GM23338 (cell line): ENCODE measurements around the gene NOC2L. TPM values are rescaled to one million over a fixed set of nuclear protein-coding genes. Genes with fewer than 3 reads are reported as not detected.

ENCODE experiments used
- ATAC-seq: fragments of 200-7000 bp; cut with Tn5 transposase; 3 replicates; pipeline ENCODE4 v1.9.1; 2020
- DNase-seq: peaks from one replicate; pipeline ENCODE4 v3.0.0-alpha.2; 2015; ENCODE audit warnings: low spot score
- H2AFZ ChIP-seq: fragments of 200-600 bp; sonication (generic); 2 replicates; pipeline ENCODE4 v1.8.0; 2016; ENCODE audit warnings: antibody characterized with exemption, mild to moderate bottlenecking, moderate library complexity
- H3F3A ChIP-seq: fragments of 200-600 bp; sonication (generic); replicated peaks from 2 replicates; pipeline ENCODE4 v1.8.0; 2017; ENCODE audit warnings: antibody characterized with exemption, mixed run types, low read depth
- H3K27ac ChIP-seq: fragments of 200-600 bp; sonication (generic); 2 replicates; pipeline ENCODE4 v1.6.1; 2016; ENCODE audit warnings: low read depth
- H3K27me3 ChIP-seq: fragments of 200-600 bp; sonication (generic); 2 replicates; pipeline ENCODE4 v1.8.0; 2016; ENCODE audit warnings: mild to moderate bottlenecking, mixed run types, moderate library complexity; ENCODE audit not compliant: insufficient read depth
- H3K36me3 ChIP-seq: fragments of 200-600 bp; sonication (generic); 2 replicates; pipeline ENCODE4 v1.8.0; 2016; ENCODE audit warnings: mild to moderate bottlenecking; ENCODE audit not compliant: insufficient read depth
- H3K4me1 ChIP-seq: fragments of 200-600 bp; sonication (generic); 2 replicates; pipeline ENCODE4 v1.8.0; 2016; ENCODE audit warnings: mild to moderate bottlenecking, moderate library complexity; ENCODE audit not compliant: insufficient read depth
- H3K4me2 ChIP-seq: fragments of 200-600 bp; sonication (generic); 2 replicates; pipeline ENCODE4 v1.7.1; 2017; ENCODE audit warnings: mixed run types
- H3K4me3 ChIP-seq: fragments of 200-600 bp; sonication (generic); 2 replicates; pipeline ENCODE4 v1.6.1; 2016; ENCODE audit warnings: mixed run types
- H3K79me2 ChIP-seq: fragments of 200-600 bp; sonication (generic); replicated peaks from 2 replicates; pipeline ENCODE4 v1.8.0; 2017; ENCODE audit warnings: mild to moderate bottlenecking; ENCODE audit not compliant: insufficient read depth
- H3K9me2 ChIP-seq: fragments of 200-600 bp; sonication (generic); 2 replicates; pipeline ENCODE4 v1.8.0; 2017; ENCODE audit not compliant: insufficient read depth
- H4K20me1 ChIP-seq: fragments of 200-600 bp; sonication (generic); replicated peaks from 2 replicates; pipeline ENCODE4 v1.8.0; 2017; ENCODE audit warnings: mild to moderate bottlenecking; ENCODE audit not compliant: insufficient read depth
- H3K27ac Mint-ChIP-seq: 2 replicates; pipeline ENCODE4 v1.8.0; 2020; ENCODE audit warnings: inconsistent platforms, mild to moderate bottlenecking, moderate library complexity, mixed read lengths
- H3K27me3 Mint-ChIP-seq: 3 replicates; pipeline ENCODE4 v1.8.0; 2022; ENCODE audit warnings: low read depth, mild to moderate bottlenecking, moderate library complexity, mixed read lengths, inconsistent platforms; ENCODE audit not compliant: insufficient read depth, poor library complexity
- H3K36me3 Mint-ChIP-seq: 3 replicates; pipeline ENCODE4 v1.8.0; 2021; ENCODE audit warnings: low read depth, mild to moderate bottlenecking, inconsistent platforms, moderate library complexity, mixed read lengths
- H3K4me1 Mint-ChIP-seq: 3 replicates; pipeline ENCODE4 v1.8.0; 2020; ENCODE audit warnings: mild to moderate bottlenecking, inconsistent platforms, mixed read lengths
- H3K4me3 Mint-ChIP-seq: 3 replicates; pipeline ENCODE4 v1.8.0; 2021; ENCODE audit warnings: moderate library complexity, mild to moderate bottlenecking, inconsistent platforms, mixed read lengths
- H3K9me3 Mint-ChIP-seq: 3 replicates; pipeline ENCODE4 v1.8.0; 2020; ENCODE audit warnings: moderate library complexity, mild to moderate bottlenecking, inconsistent platforms, mixed read lengths
- CREB1 ChIP-seq: fragments of 250-450 bp; sonication (Bioruptor Pico); IDR thresholded peaks from 2 replicates; pipeline ENCODE4 v1.5.0; 2020; ENCODE audit warnings: low read depth, mild to moderate bottlenecking, moderate library complexity
- EZH2 ChIP-seq: fragments of 200-600 bp; sonication (generic); IDR thresholded peaks from one replicate; pipeline ENCODE4 v1.8.0; 2017; ENCODE audit warnings: antibody characterized with exemption, mild to moderate bottlenecking, low read depth; ENCODE audit not compliant: unreplicated experiment
- JUNB ChIP-seq: IDR thresholded peaks from one replicate; pipeline ENCODE4 v1.6.1; 2016; ENCODE audit warnings: antibody characterized with exemption; ENCODE audit not compliant: unreplicated experiment
- STAT1 ChIP-seq: IDR thresholded peaks from one replicate; pipeline ENCODE4 v1.6.1; 2016; ENCODE audit warnings: antibody characterized with exemption; ENCODE audit not compliant: unreplicated experiment
- ZNF331 ChIP-seq: fragments of 250-450 bp; sonication (Bioruptor Pico); IDR thresholded peaks from 2 replicates; pipeline ENCODE4 v1.5.0; 2020; ENCODE audit warnings: low read depth, mild to moderate bottlenecking, moderate library complexity
- polyA plus RNA-seq: library from polyadenylated mRNA; unstranded; fragments of >200 nt; fragmentation: Nextera tagmentation; extraction: Ambion mirVana; gene quantifications from 2 replicates; pipeline ENCODE4 v1.2.1, GENCODE V29; 2016
- total RNA-seq: library from RNA; depleted of rRNA; stranded (reverse); fragments of >200 nt; shearing (Covaris generic); gene quantifications from 2 replicates; pipeline ENCODE4 v1.2.3, GENCODE V29; 2014
- TF ChIP-seq, protein P1 (sequence below): IDR thresholded peaks from 2 replicates; pipeline ENCODE4 v1.6.1; 2016; ENCODE audit warnings: antibody characterized with exemption
- TF ChIP-seq, protein P2 (sequence below), 2 experiments: fragments of 200-600 bp in 1 of 2; sonication (generic) in 1 of 2; conservative IDR thresholded peaks; 2 replicates each; pipeline versions ENCODE4 v1.5.1 to v1.6.1; 2016 to 2017; ENCODE audit warnings: antibody characterized with exemption in 2 of 2, low read depth in 2 of 2, mild to moderate bottlenecking in 2 of 2, moderate library complexity in 1 of 2
- TF ChIP-seq, protein P3 (sequence below): fragments of 250-450 bp; sonication (Bioruptor Pico); IDR thresholded peaks from 2 replicates; pipeline ENCODE4 v1.5.0; 2020; ENCODE audit warnings: mild to moderate bottlenecking, moderate library complexity
- TF ChIP-seq, protein P4 (sequence below): IDR thresholded peaks from one replicate; pipeline ENCODE4 v1.6.1; 2018; ENCODE audit warnings: antibody characterized with exemption; ENCODE audit not compliant: unreplicated experiment

Gene NOC2L
- total and polyA plus RNA-seq, 2 experiments from 2014 or later, result 79.3 to 125 TPM

DNA sequence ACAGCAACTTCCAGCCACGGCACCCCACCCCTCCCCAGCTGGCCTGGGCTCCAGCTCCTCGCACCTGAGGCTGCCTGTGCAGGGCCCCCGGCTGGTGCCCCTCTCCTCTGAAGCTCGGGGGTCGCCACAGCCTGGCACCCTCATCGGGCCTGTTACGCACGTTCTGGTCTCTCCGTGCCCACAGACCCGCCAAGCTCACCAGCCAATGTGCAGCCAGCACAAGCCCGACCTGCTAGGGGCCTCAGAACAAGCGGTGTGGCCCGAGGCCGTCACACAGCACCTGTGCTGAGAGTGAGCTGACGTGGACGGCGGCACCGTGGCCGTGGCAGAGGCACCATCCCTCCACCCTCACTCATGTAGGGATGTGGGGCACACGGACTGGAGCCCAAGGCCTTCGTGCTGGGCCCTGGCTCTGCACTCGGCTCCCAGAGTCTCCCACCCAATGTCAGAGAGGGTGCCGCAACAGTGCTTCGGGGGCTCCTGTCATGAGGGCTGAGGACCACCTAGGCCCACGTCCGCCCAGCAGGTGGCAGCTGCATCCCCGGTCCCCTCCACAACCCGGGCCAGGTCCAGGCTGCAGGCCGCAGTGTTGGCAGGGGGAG lies 39.7 kb downstream of the NOC2L start:
- Histone ChIP-seq H3K4me3 (no peak overlapping the region), H4K20me1 (no peaks in the 10 kb centered on the region; the same call in 1 of the 2 replicates), H3K9me2 (no peaks in the 10 kb centered on the region), H3F3A (no peaks in the 10 kb centered on the region), H3K36me3 (no peaks in the 10 kb centered on the region), H2AFZ (no peak overlapping the region), H3K27me3 (peaks cover 87% of the 10 kb centered on the region), H3K4me1 (peaks cover 6% of the 10 kb centered on the region; the same call in 1 of the 2 replicates), H3K27ac (no peak overlapping the region), H3K4me2 (no peak overlapping the region), H3K79me2 (no peaks in the 10 kb centered on the region)
- DNase-seq, result no peak
- Mint-ChIP-seq H3K27ac (no peak overlapping the region), H3K9me3 (no peaks in the 10 kb centered on the region), H3K4me1 (peaks cover 17% of the 10 kb centered on the region), H3K36me3 (no peaks in the 10 kb centered on the region), H3K27me3 (peaks cover 68% of the 10 kb centered on the region), H3K4me3 (no peak overlapping the region)
- ATAC-seq, result no peak
- TF ChIP-seq STAT1, result no peak
- TF ChIP-seq CREB1 (CRISPR knock-in tag), result no peak
- TF ChIP-seq, protein P1, sequence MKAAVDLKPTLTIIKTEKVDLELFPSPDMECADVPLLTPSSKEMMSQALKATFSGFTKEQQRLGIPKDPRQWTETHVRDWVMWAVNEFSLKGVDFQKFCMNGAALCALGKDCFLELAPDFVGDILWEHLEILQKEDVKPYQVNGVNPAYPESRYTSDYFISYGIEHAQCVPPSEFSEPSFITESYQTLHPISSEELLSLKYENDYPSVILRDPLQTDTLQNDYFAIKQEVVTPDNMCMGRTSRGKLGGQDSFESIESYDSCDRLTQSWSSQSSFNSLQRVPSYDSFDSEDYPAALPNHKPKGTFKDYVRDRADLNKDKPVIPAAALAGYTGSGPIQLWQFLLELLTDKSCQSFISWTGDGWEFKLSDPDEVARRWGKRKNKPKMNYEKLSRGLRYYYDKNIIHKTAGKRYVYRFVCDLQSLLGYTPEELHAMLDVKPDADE, result no peak
- no peak for TF ChIP-seq EZH2
- TF ChIP-seq, protein P2, sequence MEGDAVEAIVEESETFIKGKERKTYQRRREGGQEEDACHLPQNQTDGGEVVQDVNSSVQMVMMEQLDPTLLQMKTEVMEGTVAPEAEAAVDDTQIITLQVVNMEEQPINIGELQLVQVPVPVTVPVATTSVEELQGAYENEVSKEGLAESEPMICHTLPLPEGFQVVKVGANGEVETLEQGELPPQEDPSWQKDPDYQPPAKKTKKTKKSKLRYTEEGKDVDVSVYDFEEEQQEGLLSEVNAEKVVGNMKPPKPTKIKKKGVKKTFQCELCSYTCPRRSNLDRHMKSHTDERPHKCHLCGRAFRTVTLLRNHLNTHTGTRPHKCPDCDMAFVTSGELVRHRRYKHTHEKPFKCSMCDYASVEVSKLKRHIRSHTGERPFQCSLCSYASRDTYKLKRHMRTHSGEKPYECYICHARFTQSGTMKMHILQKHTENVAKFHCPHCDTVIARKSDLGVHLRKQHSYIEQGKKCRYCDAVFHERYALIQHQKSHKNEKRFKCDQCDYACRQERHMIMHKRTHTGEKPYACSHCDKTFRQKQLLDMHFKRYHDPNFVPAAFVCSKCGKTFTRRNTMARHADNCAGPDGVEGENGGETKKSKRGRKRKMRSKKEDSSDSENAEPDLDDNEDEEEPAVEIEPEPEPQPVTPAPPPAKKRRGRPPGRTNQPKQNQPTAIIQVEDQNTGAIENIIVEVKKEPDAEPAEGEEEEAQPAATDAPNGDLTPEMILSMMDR (conservative IDR thresholded peaks at IDR 0.05; ENCODE audit: low read depth in 2 of 2), result peak in 1 of 2 experiments; percentile 21; a peak in 1 of 4 replicates
- TF ChIP-seq, protein P3, sequence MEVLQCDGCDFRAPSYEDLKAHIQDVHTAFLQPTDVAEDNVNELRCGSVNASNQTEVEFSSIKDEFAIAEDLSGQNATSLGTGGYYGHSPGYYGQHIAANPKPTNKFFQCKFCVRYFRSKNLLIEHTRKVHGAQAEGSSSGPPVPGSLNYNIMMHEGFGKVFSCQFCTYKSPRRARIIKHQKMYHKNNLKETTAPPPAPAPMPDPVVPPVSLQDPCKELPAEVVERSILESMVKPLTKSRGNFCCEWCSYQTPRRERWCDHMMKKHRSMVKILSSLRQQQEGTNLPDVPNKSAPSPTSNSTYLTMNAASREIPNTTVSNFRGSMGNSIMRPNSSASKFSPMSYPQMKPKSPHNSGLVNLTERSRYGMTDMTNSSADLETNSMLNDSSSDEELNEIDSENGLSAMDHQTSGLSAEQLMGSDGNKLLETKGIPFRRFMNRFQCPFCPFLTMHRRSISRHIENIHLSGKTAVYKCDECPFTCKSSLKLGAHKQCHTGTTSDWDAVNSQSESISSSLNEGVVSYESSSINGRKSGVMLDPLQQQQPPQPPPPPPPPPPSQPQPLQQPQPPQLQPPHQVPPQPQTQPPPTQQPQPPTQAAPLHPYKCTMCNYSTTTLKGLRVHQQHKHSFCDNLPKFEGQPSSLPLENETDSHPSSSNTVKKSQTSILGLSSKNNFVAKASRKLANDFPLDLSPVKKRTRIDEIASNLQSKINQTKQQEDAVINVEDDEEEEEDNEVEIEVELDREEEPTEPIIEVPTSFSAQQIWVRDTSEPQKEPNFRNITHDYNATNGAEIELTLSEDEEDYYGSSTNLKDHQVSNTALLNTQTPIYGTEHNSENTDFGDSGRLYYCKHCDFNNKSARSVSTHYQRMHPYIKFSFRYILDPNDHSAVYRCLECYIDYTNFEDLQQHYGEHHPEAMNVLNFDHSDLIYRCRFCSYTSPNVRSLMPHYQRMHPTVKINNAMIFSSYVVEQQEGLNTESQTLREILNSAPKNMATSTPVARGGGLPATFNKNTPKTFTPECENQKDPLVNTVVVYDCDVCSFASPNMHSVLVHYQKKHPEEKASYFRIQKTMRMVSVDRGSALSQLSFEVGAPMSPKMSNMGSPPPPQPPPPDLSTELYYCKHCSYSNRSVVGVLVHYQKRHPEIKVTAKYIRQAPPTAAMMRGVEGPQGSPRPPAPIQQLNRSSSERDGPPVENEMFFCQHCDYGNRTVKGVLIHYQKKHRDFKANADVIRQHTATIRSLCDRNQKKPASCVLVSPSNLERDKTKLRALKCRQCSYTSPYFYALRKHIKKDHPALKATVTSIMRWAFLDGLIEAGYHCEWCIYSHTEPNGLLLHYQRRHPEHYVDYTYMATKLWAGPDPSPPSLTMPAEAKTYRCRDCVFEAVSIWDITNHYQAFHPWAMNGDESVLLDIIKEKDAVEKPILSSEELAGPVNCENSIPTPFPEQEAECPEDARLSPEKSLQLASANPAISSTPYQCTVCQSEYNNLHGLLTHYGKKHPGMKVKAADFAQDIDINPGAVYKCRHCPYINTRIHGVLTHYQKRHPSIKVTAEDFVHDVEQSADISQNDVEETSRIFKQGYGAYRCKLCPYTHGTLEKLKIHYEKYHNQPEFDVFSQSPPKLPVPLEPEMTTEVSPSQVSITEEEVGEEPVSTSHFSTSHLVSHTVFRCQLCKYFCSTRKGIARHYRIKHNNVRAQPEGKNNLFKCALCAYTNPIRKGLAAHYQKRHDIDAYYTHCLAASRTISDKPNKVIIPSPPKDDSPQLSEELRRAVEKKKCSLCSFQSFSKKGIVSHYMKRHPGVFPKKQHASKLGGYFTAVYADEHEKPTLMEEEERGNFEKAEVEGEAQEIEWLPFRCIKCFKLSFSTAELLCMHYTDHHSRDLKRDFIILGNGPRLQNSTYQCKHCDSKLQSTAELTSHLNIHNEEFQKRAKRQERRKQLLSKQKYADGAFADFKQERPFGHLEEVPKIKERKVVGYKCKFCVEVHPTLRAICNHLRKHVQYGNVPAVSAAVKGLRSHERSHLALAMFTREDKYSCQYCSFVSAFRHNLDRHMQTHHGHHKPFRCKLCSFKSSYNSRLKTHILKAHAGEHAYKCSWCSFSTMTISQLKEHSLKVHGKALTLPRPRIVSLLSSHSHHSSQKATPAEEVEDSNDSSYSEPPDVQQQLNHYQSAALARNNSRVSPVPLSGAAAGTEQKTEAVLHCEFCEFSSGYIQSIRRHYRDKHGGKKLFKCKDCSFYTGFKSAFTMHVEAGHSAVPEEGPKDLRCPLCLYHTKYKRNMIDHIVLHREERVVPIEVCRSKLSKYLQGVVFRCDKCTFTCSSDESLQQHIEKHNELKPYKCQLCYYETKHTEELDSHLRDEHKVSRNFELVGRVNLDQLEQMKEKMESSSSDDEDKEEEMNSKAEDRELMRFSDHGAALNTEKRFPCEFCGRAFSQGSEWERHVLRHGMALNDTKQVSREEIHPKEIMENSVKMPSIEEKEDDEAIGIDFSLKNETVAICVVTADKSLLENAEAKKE, result no peak
- TF ChIP-seq, protein P4, sequence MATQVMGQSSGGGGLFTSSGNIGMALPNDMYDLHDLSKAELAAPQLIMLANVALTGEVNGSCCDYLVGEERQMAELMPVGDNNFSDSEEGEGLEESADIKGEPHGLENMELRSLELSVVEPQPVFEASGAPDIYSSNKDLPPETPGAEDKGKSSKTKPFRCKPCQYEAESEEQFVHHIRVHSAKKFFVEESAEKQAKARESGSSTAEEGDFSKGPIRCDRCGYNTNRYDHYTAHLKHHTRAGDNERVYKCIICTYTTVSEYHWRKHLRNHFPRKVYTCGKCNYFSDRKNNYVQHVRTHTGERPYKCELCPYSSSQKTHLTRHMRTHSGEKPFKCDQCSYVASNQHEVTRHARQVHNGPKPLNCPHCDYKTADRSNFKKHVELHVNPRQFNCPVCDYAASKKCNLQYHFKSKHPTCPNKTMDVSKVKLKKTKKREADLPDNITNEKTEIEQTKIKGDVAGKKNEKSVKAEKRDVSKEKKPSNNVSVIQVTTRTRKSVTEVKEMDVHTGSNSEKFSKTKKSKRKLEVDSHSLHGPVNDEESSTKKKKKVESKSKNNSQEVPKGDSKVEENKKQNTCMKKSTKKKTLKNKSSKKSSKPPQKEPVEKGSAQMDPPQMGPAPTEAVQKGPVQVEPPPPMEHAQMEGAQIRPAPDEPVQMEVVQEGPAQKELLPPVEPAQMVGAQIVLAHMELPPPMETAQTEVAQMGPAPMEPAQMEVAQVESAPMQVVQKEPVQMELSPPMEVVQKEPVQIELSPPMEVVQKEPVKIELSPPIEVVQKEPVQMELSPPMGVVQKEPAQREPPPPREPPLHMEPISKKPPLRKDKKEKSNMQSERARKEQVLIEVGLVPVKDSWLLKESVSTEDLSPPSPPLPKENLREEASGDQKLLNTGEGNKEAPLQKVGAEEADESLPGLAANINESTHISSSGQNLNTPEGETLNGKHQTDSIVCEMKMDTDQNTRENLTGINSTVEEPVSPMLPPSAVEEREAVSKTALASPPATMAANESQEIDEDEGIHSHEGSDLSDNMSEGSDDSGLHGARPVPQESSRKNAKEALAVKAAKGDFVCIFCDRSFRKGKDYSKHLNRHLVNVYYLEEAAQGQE, result no peak
- TF ChIP-seq JUNB, result no peak
- no peak for TF ChIP-seq ZNF331 (CRISPR knock-in tag)
